HG03095 (cell line): ENCODE results near the gene EHD4.

Experiments used
- ATAC-seq: cut with Tn5 transposase; IDR thresholded peaks from one replicate; pipeline ENCODE4 v1.9.1; 2021; ENCODE audit warnings: moderate library complexity; ENCODE audit not compliant: unreplicated experiment

EHD4 gene

GRCh38 chr15:41882689-41883483, 89.5 kb downstream of the EHD4 start:
- no peak for ATAC-seq

GRCh38 chr15:41881920-41882688, 90.3 kb downstream of the EHD4 start:
- ATAC-seq, result no peak

GRCh38 chr15:41881550-41881919, 90.8 kb downstream of the EHD4 start:
- ATAC-seq, result no peak

GRCh38 chr15:41881086-41881485, 91.3 kb downstream of the EHD4 start:
- no peak for ATAC-seq

DNA sequence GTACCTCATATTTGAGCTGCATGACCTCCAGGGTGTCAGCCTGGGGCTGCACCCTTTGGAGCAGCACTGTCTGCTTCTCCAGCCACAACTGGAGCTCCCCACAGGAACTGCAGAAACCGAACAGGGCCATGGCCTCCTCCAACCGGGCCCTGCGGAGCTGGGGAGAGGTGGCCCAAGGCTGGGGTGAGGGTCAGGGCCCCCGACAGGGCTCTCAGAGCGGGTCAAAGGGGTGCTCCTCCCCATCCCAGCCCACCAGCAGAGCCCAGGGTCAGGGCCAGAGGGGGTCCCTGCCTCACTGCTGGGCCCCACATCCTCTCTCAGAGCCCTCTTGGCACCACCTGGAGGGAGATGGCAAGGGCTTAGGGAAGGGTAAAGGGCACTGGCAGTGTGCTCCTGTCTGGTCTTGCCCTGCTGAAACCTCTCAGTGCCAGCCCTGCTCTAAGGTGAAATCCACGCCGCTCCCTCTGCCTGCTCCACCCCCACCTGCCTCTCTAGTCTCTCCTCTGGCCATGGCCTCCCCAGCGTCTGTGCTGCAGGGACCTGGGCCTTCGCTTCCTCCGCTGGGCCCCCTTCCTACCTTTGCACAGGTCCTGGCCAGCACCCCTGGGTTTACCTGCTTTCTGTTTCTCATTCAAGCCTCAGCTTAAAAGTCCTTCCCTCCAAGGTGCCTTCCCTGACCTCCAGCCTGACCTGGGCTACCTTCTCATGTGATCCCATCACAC, 92.0 kb downstream of the EHD4 start:
- ATAC-seq, result no peak

- ATAC-seq, result no peak
Measured at GRCh38 chr15:41879321-41879845, 93.0 kb downstream of the EHD4 start.

- ATAC-seq, result no peak
Measured at GRCh38 chr15:41878355-41878699, 94.0 kb downstream of the EHD4 start.

DNA sequence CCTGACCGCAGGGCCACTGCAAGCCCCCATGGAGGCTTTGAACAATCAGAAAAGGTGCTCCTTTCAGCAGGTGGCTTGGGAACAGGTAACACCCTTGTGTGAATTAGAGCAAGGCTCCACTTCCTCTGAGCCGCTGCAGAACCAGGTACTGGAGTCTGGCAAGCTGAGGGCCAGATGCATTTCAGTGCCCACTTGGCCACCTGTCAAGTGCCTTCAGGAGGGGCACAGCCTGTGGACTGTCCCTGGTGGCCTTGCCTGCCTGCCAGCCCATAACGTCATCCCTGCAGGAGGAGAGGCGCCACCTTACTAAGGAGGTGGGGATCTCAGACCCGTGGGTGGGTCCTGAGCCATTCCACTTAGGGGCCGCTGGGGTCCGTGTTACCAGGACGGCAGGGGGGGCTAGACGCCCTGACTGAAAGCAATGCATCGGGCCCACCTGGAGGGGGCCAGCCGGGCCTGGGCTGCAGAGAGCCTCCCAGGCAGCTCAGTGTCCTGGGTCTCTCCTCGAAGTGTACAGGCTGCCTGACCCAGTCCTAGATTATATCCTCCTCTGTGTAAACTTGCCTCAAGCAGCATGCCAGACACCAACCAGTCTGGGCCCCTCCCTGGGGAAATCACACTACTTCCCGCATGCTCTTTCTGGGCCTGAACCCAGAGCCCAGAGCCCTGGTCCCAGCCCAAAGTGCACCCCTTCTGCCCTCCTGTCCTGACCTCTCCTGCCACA, 94.6 kb downstream of the EHD4 start:
- ATAC-seq, result no peak

DNA sequence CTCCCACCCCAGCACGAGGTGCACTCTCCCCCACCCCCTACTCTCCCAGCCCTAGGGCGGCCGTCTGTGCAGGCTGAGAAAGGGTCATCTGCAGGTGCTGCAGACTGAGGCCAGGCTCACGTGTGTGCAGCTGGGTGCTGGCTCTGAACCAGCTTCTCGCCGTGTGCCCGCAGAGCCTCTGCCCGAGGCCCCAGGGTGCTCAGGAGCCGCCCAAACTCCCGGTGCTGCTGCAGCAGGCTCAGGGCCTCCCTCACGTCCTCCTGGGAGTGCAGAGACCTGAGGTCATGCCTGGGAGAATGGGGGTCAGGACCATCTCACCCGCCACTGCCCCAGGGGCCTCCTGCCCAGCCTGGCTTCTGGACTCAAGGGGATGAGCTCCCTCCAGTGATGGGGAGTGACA, 95.7 kb downstream of the EHD4 start:
- ATAC-seq, result no peak

GRCh38 chr15:41876007-41876406, 96.3 kb downstream of the EHD4 start:
- no peak for ATAC-seq

DNA sequence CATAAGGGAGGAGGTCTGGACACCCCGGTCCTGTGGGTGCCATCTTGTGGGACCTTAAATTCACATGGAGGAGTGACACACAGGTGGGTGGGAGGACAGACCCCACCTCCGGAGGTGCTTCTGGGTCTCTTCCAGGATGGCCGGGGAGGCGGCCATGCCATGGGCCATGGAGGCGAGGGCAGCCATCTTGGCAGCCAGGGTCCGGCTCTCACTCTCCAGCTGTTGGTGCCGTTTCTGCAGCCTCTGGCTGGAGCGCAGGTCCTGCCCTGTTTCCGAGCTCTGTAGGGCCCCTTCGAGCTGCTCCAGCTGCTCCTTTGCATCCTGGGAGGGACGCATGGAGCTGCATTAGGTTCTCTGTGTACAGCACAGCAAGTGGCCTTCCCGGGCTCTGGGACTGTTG, 97.6 kb downstream of the EHD4 start:
- no peak for ATAC-seq

GRCh38 chr15:41873711-41874110, 98.6 kb downstream of the EHD4 start:
- ATAC-seq, result no peak

- ATAC-seq, result no peak
Measured at GRCh38 chr15:41872166-41872747, 100.1 kb downstream of the EHD4 start.

- ATAC-seq, result no peak
Measured at GRCh38 chr15:41871175-41871905, 101.0 kb downstream of the EHD4 start.

DNA sequence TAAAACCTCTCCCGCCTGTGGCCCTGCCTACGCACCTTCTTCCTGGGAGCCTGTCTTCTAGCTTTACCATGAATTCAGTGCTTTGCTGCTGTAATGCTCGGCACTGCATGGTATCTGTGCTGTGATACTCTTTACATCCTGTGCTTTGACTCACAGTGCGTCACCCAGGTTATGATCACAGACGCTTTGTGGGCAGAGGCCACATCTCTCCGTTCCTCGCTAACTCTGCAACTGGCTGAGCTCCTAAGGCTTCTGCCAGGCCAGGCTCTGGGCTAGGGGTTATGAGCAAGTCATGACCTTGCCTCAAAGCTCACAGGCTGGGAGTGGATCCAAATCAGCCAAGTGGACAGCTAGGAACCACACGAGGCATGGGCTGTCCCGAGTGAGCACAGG, 101.7 kb downstream of the EHD4 start:
- no peak for ATAC-seq

- ATAC-seq, result no peak
Measured at GRCh38 chr15:41869770-41870688, 102.3 kb downstream of the EHD4 start.

DNA sequence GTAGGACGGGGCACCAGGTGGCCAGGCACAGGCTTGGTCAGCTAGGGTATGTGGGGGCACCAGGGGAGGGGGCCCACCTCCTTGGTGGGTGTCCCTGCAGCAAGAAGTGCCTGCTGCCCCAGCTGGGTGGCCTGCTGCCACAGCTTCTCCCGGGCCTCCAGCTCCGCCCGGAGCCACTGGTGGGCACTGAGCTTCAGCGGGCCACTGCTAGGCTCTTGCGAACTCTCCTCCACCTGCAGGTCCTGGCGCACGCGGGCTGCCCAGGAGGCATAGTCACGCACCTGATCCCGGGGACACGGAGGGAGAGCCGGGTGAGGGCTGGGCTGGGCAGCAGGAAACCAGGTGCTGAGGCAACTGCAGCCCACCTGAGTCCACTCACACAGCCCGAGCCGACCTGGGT, 104.0 kb downstream of the EHD4 start:
- no peak for ATAC-seq

- no peak for ATAC-seq
Measured at GRCh38 chr15:41866872-41867579, 105.3 kb downstream of the EHD4 start.
